ENCODE measurements around the gene FYN.

Gene FYN

GRCh38 chr6:111769365-111770152 is 103.7 kb downstream of the FYN start:
- H3K4me3 ChIP-seq (ENCODE audit: low read depth, low read length), result no peak overlapping the region
- TF ChIP-seq CTCF (conservative IDR thresholded peaks at IDR 0.05; ENCODE audit: low read depth, low read length), result no peak
- peak; percentile 37 for DNase-seq (ENCODE audit: low read depth)

DNA sequence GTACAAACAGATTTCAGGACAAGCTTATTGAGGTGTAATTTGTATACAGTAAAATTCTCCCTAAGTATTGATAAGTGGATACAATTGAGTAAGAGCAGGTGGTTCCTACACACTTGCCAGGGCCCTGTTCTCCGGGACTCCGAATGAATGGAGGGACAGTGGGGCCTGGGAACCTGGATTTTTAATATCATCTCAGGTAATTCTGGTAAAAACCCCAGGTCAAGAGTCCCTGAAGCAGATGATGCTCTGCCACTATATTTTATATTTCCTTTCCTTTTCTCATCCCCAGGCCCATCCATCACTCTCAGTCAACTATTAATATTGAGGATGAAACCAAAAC is 104.9 kb downstream of the FYN start:
- TF ChIP-seq CTCF (conservative IDR thresholded peaks at IDR 0.05; ENCODE audit: low read depth, low read length), result no peak
- no peak for DNase-seq (ENCODE audit: low read depth)
- H3K4me3 ChIP-seq (ENCODE audit: low read depth, low read length), result no peak overlapping the region

DNA sequence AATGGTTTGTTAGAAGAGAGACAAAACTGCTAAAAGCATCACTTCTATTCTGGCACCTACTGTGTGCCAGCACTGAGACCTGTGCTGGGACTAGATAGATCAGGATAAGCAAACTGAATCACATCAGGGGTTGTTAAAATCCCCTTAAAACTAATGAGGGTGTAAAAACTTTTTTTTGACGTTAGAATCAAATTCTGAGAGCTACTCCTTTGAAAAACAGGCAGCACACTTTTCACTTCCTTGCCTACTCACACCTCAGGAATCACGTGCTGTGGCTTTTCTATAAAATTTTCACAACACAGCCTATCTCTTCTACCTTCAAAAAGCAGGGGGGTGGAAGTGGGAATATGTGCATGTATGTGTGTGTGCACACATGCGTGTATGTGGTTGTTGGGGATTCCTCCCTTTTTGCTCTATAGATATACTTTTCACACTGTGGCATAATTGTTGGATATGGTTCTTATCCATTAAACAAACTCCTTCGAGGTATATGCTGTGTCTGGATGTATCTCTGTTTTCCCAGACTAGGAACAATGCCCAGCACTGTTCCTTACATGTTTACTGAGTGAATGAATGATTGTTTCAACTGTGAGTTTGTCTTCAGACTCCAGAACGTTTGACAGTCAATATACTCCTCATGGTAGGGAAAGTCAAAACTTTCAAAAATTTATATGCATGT is 105.4 kb downstream of the FYN start:
- no peak for TF ChIP-seq CTCF (conservative IDR thresholded peaks at IDR 0.05; ENCODE audit: low read depth, low read length)
- no peak overlapping the region for H3K4me3 ChIP-seq (ENCODE audit: low read depth, low read length)
- no peak for DNase-seq (ENCODE audit: low read depth)

DNA sequence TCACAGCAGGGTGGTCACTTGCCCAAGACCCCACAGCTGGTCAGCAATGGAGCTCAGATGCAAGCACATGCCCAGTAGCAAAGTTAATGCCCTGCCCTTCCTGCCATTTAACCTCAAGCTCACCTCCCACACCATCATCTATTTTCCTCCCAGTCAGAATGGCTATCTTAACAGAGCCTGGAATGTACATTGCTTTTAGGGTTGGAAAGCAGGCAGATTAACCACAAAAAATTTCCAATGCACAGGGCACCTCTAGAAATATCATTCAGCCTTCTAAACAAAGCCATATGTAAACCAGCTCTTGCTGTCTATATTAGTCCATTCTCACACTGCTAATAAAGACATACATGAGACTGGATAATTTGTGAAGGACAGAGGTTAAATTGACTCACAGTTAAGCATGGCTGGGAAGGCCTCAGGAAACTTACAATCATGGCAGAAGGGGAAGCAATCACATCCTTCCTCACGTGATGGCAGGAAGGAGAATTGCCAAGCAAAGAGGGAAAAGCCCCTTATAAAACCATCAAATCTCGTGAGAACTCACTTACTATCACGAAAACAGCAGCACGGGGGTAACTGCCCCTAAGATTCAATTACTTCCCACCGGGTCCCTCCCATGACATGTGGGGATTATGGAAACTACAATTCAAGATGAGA is 106.9 kb downstream of the FYN start:
- TF ChIP-seq CTCF (conservative IDR thresholded peaks at IDR 0.05; ENCODE audit: low read depth, low read length), result no peak
- DNase-seq (ENCODE audit: low read depth), result peak; percentile 67
- no peak overlapping the region for H3K4me3 ChIP-seq (ENCODE audit: low read depth, low read length)

DNA sequence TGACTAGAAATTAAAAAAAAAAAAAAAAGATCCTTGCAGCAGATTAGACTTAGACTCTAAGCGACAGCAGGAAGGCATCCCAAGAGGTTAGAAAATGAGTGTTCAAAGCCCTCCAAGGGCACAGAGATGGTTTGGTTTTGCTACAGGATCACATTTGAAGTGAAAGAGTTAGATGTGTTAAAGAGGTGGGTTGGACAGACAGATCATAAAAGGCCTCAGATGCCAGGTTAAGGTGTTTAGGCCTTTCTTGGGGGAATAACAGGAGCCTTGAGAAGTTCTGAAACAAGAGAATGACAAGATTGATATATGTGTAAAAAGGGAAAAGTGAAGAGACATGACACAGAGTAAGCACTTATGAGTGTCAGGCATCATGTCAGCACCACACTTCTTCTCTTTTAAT is 107.5 kb downstream of the FYN start:
- DNase-seq (ENCODE audit: low read depth), result no peak
- no peak overlapping the region for H3K4me3 ChIP-seq (ENCODE audit: low read depth, low read length)
- no peak for TF ChIP-seq CTCF (conservative IDR thresholded peaks at IDR 0.05; ENCODE audit: low read depth, low read length)

DNA sequence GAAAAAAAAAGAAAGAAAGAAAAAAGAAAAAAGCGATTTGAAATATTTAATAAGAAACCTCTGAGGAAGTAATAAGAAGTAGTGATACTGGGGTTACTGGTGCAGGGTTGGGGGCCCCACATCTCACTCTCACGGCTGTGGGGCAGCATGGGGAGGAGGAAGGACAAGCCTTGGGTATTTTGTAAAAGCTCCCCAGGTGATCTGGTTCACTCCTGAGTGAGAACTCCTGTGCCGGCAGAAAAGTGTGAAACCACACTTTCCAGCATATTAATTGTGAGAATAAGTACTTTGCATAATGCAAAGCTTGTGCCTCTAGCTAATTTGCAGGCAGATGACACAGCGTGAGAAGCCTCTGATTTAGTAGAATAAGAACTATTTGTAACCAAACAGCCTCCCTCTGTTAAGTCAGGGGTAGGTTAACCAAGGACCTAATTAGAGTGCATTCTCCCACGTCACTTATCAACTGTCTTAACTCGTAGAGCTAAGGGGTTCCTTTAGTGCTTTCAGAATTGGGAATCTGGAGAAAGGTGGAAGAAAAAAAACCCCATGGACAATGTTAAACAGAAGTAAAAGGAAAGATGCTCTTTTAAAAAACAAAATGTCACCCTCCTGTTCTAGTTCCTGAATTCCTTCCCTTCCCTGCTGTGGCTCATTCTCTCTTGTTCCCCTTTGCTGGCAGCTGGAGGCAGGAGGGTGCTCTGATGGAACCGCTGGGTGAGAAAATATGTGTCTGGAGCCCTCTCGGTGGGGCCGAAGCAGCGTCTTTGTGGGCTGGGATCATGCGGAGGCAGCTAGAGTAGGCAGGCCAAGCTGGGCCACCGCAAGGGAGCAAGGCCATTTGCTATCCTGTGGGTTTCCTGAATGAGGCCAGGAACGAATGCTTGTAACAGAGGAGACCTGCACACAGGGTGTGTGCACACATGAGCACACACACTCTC is 108.7 kb downstream of the FYN start:
- DNase-seq (ENCODE audit: low read depth), result no peak
- H3K4me3 ChIP-seq (ENCODE audit: low read depth, low read length), result no peak overlapping the region
- TF ChIP-seq CTCF (conservative IDR thresholded peaks at IDR 0.05; ENCODE audit: low read depth, low read length), result no peak

Data from choroid plexus epithelial cell (primary cell).